ENCODE results near the gene RPS6KA3.

RPS6KA3 gene

DNA sequence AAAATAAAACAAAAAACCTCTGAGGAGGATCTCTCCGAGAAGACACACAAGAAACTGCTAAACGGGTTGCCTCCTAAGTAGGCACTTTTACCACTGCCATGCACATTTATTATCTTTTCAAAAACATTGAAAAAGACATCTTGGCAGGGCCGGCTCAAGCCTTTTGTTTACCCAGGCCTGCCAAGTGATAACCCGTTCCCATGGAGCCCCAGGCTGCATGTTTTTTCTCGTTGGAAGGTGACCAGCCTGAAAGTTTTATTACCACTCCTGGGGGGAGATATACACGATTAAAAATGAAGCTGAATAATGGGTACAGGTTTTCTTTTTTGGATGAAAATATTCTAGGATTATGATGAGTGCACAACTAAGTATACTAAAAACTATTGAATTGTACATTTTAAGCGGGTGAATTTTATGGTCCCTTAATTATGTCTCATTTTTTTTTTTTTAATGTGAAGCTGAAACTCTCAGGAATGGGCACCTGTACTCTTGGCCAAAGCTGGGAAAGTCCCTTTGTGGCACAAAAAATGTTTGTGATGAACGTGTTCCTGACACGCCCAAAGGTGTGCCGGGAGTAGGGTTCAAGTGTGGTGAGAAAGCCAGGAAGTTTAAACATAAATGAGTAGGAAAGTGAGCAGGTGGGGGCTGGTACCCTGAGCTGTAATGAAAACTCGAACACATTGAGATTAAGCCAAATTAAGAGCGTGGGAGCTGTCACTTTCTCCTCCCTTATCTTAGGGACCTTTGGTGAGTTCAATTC is 148.5 kb downstream of the RPS6KA3 start:
- no peak for TF ChIP-seq TEAD4 (IDR thresholded peaks at IDR 0.05)
- TF ChIP-seq, protein P1, sequence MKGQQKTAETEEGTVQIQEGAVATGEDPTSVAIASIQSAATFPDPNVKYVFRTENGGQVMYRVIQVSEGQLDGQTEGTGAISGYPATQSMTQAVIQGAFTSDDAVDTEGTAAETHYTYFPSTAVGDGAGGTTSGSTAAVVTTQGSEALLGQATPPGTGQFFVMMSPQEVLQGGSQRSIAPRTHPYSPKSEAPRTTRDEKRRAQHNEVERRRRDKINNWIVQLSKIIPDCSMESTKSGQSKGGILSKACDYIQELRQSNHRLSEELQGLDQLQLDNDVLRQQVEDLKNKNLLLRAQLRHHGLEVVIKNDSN (IDR thresholded peaks at IDR 0.05), result no peak
- no peak for TF ChIP-seq EGR1 (IDR thresholded peaks at IDR 0.05)

DNA sequence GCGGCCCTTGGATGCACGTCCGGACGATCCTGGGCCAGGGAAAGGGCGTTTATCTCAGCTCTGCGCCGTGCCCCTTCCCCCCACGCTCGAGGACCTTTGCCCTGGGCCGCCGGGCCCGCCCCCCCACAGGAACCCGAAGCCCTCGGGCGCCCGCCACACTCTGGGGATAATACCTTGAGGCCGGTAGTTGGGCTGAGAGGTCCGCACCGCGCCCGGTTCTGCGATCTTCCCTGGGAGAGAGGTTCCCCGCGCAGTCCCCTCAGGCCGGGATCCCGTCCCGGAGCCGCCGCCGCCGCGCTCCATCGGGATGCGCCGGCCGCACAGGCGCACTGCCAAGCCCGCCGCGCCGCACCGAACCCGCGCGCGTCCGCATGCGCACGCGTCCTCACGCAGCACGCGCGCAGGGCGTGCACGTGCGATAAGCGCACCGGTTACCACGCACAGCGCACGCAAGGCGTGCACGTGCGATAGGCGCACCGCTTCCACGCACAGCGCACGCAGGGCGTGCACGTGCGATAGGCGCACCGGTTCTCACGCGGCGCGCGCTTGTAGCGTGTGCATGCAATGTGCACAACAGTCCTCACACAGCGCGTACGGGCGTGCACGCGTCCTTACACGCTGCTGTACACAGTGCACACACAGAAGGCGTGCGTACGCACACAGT is 150.0 kb downstream of the RPS6KA3 start, which contains the start of gene MAP7D2:
Gene MAP7D2, minus strand, starts transcription at position 331 of the 664 bp plus-strand sequence. Its CDS starts 28 bp downstream, at position 303.
- no peak for TF ChIP-seq EGR1 (IDR thresholded peaks at IDR 0.05)
- TF ChIP-seq NFIC (IDR thresholded peaks at IDR 0.05), result no peak

DNA sequence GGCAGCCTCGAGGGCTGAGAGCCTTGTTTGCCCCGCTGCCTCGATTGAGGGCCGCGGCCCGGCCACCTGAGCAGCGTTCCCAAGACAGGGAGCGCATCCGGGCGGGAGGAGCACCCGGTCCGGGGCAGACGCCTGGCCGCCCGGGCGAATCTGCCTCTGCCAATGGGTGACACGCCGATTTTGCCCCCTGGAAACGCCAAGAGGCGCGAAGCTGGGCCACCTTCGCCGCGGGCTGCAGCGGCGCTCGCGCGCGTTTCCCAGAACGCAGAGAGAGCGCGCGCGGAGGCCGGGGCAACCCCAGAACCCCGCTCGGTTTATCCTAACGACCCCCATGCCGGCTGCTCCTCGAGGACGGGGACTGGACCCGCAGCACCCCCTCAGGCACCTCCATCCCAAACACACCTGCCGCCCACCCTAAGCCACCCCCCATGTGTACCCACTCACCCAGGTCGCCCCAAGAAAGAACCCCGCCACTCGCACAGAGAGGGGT is 150.6 kb downstream of the RPS6KA3 start:
- TF ChIP-seq NFIC (IDR thresholded peaks at IDR 0.05) (no peak), TCF12 (IDR thresholded peaks at IDR 0.05; ENCODE audit: low read depth) (no peak), CEBPB (IDR thresholded peaks at IDR 0.05) (no peak), EP300 (IDR thresholded peaks at IDR 0.05; ENCODE audit: borderline replicate concordance) (no peak), EGR1 (IDR thresholded peaks at IDR 0.05) (no peak), FOXM1 (IDR thresholded peaks at IDR 0.05; ENCODE audit: borderline replicate concordance, low read depth) (no peak), TAF1 (IDR thresholded peaks at IDR 0.05; ENCODE audit: low read depth) (no peak)
- TF ChIP-seq, protein P2, sequence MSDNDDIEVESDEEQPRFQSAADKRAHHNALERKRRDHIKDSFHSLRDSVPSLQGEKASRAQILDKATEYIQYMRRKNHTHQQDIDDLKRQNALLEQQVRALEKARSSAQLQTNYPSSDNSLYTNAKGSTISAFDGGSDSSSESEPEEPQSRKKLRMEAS (IDR thresholded peaks at IDR 0.05), result no peak

DNA sequence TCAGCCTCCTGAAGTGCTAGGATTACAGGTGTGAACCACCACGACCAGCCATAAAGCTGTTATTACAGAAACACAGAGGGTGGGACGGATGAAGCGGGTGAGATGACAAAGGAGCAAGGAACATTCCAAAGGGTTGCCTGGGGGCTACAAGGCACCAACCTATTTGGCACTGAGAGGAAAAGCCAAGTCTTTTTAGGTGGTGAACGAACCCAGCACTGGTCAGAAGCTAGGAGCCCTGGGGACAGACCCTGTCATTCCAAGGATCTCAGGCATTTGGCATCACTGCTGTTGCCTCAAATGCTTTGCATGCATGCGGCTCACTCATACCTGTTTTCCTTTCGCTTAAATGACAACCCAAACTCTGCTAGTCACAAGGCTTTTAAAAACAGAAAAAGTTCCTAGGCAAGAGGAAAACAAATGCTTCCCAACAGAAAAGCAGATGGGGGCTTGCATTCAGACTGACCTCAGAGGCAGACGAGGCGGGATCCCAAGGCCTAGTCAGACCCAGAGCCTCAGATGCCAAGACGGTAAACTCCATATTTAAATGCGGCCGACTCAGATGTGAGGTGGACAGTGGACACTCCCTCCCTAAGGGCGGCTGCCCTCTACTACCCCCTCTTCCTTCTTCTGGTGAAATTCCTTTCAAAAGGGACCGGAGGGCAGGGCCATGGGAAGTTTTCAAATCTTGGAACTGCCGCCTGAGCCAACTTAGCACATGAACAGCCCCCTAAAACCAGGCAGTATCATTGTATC is 154.5 kb downstream of the RPS6KA3 start:
- no peak for TF ChIP-seq EGR1 (IDR thresholded peaks at IDR 0.05)
- no peak for TF ChIP-seq RAD21 (IDR thresholded peaks at IDR 0.05; ENCODE audit: low read depth)
- TF ChIP-seq YY1 (IDR thresholded peaks at IDR 0.05; ENCODE audit: low read depth), result no peak
- no peak for TF ChIP-seq FOXM1 (IDR thresholded peaks at IDR 0.05; ENCODE audit: borderline replicate concordance, low read depth)
- no peak for TF ChIP-seq TCF12 (IDR thresholded peaks at IDR 0.05; ENCODE audit: low read depth)
- TF ChIP-seq, protein P3, sequence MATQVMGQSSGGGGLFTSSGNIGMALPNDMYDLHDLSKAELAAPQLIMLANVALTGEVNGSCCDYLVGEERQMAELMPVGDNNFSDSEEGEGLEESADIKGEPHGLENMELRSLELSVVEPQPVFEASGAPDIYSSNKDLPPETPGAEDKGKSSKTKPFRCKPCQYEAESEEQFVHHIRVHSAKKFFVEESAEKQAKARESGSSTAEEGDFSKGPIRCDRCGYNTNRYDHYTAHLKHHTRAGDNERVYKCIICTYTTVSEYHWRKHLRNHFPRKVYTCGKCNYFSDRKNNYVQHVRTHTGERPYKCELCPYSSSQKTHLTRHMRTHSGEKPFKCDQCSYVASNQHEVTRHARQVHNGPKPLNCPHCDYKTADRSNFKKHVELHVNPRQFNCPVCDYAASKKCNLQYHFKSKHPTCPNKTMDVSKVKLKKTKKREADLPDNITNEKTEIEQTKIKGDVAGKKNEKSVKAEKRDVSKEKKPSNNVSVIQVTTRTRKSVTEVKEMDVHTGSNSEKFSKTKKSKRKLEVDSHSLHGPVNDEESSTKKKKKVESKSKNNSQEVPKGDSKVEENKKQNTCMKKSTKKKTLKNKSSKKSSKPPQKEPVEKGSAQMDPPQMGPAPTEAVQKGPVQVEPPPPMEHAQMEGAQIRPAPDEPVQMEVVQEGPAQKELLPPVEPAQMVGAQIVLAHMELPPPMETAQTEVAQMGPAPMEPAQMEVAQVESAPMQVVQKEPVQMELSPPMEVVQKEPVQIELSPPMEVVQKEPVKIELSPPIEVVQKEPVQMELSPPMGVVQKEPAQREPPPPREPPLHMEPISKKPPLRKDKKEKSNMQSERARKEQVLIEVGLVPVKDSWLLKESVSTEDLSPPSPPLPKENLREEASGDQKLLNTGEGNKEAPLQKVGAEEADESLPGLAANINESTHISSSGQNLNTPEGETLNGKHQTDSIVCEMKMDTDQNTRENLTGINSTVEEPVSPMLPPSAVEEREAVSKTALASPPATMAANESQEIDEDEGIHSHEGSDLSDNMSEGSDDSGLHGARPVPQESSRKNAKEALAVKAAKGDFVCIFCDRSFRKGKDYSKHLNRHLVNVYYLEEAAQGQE (IDR thresholded peaks at IDR 0.05; ENCODE audit: low read depth), result no peak
- TF ChIP-seq, protein P2 (IDR thresholded peaks at IDR 0.05), result no peak
- TF ChIP-seq NFIC (IDR thresholded peaks at IDR 0.05), result no peak
- TF ChIP-seq, protein P1 (IDR thresholded peaks at IDR 0.05), result no peak
- TF ChIP-seq CEBPB (IDR thresholded peaks at IDR 0.05), result no peak
- TF ChIP-seq TAF1 (IDR thresholded peaks at IDR 0.05; ENCODE audit: low read depth), result no peak
- no peak for TF ChIP-seq TEAD4 (IDR thresholded peaks at IDR 0.05)
- TF ChIP-seq ZBTB7A (IDR thresholded peaks at IDR 0.05; ENCODE audit: low read depth), result no peak
- no peak for TF ChIP-seq EP300 (IDR thresholded peaks at IDR 0.05; ENCODE audit: borderline replicate concordance)
- no peak for TF ChIP-seq CREB1 (IDR thresholded peaks at IDR 0.05; ENCODE audit: low read depth)

DNA sequence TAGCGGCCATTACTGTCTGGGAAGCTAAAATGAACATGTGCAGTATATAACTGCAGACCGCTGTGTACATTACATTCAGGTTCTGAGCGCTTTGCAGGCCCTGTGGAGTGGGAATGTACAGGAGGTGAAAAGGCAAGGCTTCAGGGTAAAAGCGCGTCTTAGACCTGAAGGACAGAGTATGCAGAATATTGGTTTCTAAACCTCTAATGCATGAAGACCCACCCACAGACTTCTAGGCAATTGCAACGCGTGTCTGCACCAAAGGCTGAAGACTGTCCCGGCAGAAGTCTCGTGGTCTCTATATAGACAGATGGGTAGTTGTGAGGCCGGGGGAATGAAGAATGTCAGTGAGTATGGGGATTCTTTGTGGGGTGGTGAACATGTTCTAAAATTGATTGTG is 155.4 kb downstream of the RPS6KA3 start:
- TF ChIP-seq CEBPB (IDR thresholded peaks at IDR 0.05) (no peak), TAF1 (IDR thresholded peaks at IDR 0.05; ENCODE audit: low read depth) (no peak), ZBTB7A (IDR thresholded peaks at IDR 0.05; ENCODE audit: low read depth) (no peak), EP300 (IDR thresholded peaks at IDR 0.05; ENCODE audit: borderline replicate concordance) (no peak), NFIC (IDR thresholded peaks at IDR 0.05) (no peak)
- TF ChIP-seq, protein P2 (IDR thresholded peaks at IDR 0.05), result no peak

DNA sequence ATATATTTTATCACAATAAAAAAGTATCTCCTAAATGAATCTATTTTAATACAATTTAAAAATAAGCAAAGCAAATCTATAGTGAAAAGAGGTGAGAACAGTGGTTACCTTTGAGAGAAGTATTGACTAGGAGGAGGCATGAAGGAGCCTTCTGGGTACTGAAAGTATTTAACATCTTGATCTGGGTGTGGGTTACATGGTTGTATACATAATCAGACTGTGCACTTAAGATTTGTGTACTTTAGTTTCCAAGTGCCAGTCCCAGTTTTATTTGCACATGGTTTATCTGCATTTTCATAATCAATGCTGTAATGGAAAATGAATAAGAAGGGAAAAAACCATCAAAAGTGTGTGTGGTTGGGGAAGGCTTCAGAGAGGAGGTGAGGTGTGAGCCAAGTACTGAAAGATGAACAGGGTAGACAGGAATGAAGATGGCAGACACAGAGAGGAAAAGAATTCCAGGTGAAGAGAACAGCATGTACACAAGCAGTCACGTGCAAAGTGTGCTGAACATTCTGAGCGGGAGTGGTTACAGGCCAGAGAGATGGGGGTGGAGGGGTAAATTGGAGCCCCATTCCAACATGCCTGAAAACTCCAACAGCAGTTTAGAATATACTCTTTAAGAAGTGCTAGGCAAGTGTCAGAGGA is 164.7 kb downstream of the RPS6KA3 start:
- TF ChIP-seq TEAD4 (IDR thresholded peaks at IDR 0.05) (no peak), TCF12 (IDR thresholded peaks at IDR 0.05; ENCODE audit: low read depth) (no peak), EGR1 (IDR thresholded peaks at IDR 0.05) (no peak), EP300 (IDR thresholded peaks at IDR 0.05; ENCODE audit: borderline replicate concordance) (no peak), CEBPB (IDR thresholded peaks at IDR 0.05) (no peak), FOXM1 (IDR thresholded peaks at IDR 0.05; ENCODE audit: borderline replicate concordance, low read depth) (no peak), NFIC (IDR thresholded peaks at IDR 0.05) (no peak), ZBTB7A (IDR thresholded peaks at IDR 0.05; ENCODE audit: low read depth) (no peak), YY1 (IDR thresholded peaks at IDR 0.05; ENCODE audit: low read depth) (no peak), TAF1 (IDR thresholded peaks at IDR 0.05; ENCODE audit: low read depth) (no peak), CREB1 (IDR thresholded peaks at IDR 0.05; ENCODE audit: low read depth) (no peak), RAD21 (IDR thresholded peaks at IDR 0.05; ENCODE audit: low read depth) (no peak)
- TF ChIP-seq, protein P3 (IDR thresholded peaks at IDR 0.05; ENCODE audit: low read depth), result no peak
- TF ChIP-seq, protein P2 (IDR thresholded peaks at IDR 0.05), result no peak
